ENCODE data around the gene PPP1R3C. TPM values are rescaled to one million over a fixed set of nuclear protein-coding genes. Genes with fewer than 3 reads are reported as not detected.

PPP1R3C gene
- total RNA-seq, 1 donor from 2014 or later: not detected

GRCh38 chr10:91629715-91630549, 2.9 kb downstream of the PPP1R3C start:
- intact Hi-C loops (cut with micrococcal nuclease): loop anchor here (5.0 to 10.0 kb wide), 2 partner anchors 218 to 755 kb away; partner anchors contain the start of genes HECTD2 and RPP30

DNA sequence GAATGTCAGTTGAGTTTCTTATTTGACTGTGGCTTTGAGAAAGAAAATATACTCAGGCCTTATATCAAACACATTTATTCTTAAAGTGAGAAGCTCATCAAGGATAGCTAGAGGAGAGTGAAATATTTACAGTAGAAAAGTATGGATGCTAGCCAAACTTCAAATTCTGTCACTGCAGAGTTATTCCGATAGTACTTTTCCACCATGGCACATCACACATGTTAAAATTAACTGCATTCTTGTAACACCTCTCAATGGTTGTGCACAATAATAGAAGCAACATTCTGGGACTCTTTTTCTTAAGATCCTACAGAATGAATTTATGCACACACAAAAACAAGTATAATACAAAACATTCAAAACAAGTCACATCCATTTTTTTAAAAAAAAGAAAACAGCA, 4.5 kb downstream of the PPP1R3C start:
- intact Hi-C loops (cut with micrococcal nuclease): no loop called here

DNA sequence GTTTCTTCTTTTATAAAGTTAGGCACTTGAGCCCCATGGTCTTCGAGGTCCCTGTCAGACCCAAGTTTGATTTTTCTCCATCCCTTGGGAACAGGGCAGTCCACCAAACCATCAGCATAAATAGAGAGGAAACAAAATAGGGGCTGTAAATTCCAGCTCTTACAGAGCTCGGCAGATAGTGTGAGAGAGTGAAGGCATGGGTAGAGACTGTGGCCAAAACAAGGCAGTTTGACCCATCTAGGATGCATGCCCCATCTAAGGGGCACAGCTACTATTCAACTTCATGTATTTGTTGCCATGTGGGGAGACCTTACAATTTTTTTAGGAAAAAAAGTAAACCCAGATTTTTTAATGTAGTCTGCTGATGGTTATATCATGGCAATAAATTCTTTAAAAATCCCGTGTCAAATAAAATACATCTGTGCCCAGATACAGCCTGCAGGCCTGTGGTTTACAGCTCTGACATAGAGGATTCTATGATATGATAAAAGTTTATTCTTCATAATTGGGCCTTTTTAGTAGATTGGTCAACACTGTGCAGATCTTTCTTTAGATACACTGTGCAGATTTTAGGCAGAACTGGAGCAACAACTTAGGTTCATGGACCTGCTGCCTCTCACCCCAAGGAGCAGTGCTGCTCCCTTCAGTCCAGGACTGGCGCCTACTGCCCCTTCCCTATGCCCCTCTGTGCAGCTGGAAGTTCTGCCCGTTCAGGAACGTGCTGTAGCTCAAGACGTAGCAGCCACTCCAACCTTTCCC, 5.3 kb downstream of the PPP1R3C start:
- intact Hi-C loops (cut with micrococcal nuclease): no loop called here

DNA sequence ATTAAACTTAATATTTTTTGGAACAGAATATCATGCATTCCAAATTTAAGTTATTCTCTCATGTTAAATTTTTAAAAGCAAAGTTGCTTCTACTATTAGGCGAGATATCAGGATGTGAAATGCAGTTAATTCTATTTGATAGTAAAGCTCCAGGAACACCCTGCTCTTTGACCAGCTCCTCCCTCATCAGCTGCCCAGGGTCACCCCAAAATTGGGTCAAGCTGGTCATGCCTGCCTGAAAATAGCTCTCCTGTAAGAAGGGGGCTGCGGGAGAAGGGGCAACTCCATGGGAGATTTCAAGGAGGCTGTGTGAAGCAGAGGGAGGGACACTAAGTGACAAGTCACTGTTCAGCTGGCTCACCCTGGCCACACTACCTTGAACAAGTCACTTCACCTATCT, 5.9 kb downstream of the PPP1R3C start:
- intact Hi-C loops (cut with micrococcal nuclease): no loop called here

DNA sequence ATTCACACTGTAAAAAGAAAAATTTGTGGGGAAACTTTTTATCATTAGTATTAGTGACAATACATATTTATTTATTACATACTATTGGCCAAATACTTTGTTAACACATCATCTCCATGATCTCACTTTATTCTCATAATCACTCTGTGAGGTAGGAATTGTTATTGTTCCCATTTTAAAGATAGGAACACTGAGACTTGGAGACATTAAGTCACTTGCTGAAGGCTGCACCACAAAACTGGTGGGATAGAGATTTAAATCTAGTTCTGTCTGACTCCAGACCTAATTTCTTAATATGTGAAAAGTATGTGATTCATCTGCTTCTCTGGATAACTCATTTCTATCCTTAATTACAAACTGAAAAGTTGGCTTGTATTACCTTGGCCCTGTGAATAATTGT, 8.2 kb downstream of the PPP1R3C start:
- intact Hi-C loops (cut with micrococcal nuclease): no loop called here

GRCh38 chr10:91622601-91623000, 10.3 kb downstream of the PPP1R3C start:
- intact Hi-C loops (cut with micrococcal nuclease): no loop called here

DNA sequence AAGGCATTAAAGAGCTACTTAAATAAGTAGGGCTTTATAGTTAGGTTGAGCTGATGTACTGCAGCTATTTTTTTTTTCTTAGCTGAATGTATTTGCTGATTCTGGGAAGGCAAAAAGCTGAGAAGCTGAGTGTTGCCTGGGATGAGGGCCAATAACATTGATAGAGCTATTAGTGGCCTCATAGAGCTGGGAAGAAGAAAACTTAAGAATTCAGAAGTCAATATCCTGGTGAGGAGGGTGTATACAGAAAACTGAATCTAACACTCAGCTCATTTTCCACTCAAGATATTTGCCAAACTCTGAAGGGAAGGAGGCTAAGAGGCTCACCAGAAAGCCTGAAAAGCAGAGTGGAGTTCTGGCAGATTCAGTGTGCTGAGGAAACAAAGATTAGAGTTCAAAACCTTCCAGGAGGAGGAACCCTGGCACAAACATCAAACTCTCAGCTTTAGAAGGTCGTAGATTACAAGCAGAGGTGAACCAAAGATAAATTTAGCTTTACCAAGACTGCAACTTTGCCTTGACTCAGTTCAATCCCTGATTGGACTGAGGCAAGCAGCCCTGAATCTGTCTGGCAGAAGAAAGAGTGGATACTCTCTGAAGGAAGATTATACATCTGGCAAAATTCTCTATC, 11.3 kb downstream of the PPP1R3C start:
- intact Hi-C loops (cut with micrococcal nuclease): no loop called here

DNA sequence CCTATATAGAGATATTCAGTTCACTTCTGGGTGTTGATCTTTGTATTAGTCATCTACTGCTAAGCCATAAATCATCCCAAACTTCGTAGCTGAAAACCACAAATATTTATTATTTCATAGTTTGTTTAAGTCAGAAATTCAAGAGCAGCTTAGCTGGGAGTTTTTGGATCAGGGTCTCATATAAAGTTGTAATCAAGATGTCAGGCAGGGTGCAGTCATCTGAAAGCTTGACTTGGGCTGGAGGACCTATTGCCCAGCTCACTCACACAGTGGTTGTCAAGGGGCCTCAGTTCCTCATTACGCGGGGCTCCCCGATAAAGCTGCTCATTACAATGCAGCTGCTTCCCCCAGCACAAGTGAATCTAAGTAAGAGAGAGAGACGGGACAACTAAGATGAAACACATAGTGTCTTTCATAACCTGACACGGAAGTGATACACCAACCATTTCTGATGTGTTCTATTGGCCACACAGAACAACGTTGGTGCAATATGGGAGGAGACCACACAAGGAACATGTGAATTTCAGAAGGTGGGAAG, 15.7 kb downstream of the PPP1R3C start:
- intact Hi-C loops (cut with micrococcal nuclease): no loop called here

GRCh38 chr10:91616137-91616536, 16.7 kb downstream of the PPP1R3C start:
- intact Hi-C loops (cut with micrococcal nuclease): no loop called here

DNA sequence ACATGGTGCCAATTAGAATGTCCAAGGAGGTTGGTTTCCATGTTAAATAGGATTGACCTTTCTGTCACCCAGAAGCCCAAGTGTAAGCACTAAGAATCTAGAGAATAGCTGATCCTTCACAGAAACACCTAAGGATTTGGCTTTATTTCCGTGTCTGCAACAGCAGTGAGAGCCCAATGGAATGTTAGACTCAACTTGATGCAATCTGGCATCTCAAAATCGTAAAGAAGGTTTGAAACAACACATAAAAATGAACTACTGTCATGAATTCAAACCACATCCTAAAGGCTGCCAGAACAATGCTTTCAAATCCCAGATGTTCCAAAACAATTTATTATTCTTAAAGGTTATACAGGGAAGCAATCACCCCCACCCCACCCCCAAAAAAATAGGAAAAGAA, 18.6 kb downstream of the PPP1R3C start:
- intact Hi-C loops (cut with micrococcal nuclease): no loop called here

- intact Hi-C loops (cut with micrococcal nuclease): no loop called here
Observed at GRCh38 chr10:91613411-91614187, 19.3 kb downstream of the PPP1R3C start.

- intact Hi-C loops (cut with micrococcal nuclease): no loop called here
Observed at GRCh38 chr10:91610919-91611318, 22.0 kb downstream of the PPP1R3C start.

GRCh38 chr10:91610444-91610843, 22.4 kb downstream of the PPP1R3C start:
- intact Hi-C loops (cut with micrococcal nuclease): no loop called here

DNA sequence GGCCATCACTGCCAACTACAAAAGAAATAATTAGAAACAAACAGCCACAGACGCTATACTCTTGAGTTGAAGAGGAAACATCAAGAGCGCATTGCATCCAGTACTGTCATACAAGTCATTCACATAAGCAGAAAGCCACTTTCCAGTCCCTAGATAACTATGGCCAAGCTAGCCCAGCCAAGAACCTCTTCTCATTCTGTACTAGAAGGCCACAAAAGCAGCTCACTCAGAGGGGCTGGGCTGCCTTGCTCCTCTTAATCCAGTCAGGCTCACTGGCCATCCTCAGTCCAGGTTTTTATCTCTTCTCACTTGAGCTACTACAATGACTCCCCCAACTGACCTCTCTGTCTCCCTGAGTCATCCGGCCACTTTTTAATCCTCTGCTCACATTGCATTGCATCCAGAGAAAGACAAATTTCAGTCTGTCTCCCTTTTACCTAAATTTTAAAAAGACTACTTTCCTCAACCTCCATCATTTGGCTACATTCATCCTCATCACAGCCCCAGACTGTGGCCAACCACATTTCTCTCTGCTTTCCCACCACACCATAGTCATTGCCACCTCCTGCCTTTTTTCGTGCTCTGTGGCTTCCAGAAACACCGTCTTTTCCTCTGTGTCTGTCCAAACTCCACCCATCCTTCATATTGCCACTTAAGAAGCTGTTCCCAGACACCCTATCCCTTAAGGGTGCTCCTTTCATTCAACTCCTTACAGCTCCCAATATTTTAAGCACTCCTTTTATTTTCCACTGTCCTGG, 25.0 kb downstream of the PPP1R3C start:
- intact Hi-C loops (cut with micrococcal nuclease): no loop called here

DNA sequence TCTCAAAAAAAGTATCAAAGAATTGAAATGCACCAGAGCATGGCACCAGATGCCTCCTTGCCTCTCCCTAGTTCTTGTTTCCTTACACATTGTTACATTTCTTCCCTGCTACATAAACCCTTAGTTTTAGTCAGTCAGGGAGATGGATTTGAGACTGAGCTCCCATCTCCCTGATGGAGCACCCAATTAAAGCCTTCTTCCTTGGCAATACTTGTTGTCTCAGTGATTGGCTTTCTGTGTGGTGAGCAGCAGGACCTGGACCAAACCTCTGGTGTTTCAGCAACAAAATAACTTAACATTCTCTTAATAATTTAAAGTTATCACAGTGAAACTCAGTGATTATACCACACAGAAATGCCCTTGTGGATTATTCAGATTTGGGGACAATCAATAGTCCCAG, 26.9 kb downstream of the PPP1R3C start:
- intact Hi-C loops (cut with micrococcal nuclease): no loop called here

GRCh38 chr10:91604553-91605534, 28.0 kb downstream of the PPP1R3C start:
- intact Hi-C loops (cut with micrococcal nuclease): no loop called here

GRCh38 chr10:91603931-91604331, 28.9 kb downstream of the PPP1R3C start:
- intact Hi-C loops (cut with micrococcal nuclease): no loop called here

GRCh38 chr10:91602868-91603568, 29.9 kb downstream of the PPP1R3C start:
- intact Hi-C loops (cut with micrococcal nuclease): no loop called here
